ENCODE data around the gene CDX1. TPM values are rescaled to one million over a fixed set of nuclear protein-coding genes. Genes with fewer than 3 reads are reported as not detected.

CDX1 gene
- total and polyA plus RNA-seq, 7 donors: 0.06 to 0.08 TPM; not detected in 5

- DNase-seq (no peak), ATAC-seq (no peak)
- WGBS, 3 donors: 84 to 92% (median 85%) methylated on average over 3 of the region's 3 CpGs
- intact Hi-C loops (cut with DNase I): no loop called here
- Histone ChIP-seq H3K4me3 (no peak overlapping the region), H3K27me3 (ENCODE audit: insufficient read depth in 3 of 3, low read length in 2 of 3) (peaks cover 0 to 7% (median 0%) of the 10 kb centered on the region in 3 donors), H3K27ac (no peak overlapping the region), H3K4me1 (peaks cover 14% of the 10 kb centered on the region), H3K36me3 (ENCODE audit: insufficient read depth in 1 of 2, low read depth in 1 of 2) (no peaks in the 10 kb centered on the region), H3K9me3 (no peaks in the 10 kb centered on the region)
- TF ChIP-seq, protein P1, sequence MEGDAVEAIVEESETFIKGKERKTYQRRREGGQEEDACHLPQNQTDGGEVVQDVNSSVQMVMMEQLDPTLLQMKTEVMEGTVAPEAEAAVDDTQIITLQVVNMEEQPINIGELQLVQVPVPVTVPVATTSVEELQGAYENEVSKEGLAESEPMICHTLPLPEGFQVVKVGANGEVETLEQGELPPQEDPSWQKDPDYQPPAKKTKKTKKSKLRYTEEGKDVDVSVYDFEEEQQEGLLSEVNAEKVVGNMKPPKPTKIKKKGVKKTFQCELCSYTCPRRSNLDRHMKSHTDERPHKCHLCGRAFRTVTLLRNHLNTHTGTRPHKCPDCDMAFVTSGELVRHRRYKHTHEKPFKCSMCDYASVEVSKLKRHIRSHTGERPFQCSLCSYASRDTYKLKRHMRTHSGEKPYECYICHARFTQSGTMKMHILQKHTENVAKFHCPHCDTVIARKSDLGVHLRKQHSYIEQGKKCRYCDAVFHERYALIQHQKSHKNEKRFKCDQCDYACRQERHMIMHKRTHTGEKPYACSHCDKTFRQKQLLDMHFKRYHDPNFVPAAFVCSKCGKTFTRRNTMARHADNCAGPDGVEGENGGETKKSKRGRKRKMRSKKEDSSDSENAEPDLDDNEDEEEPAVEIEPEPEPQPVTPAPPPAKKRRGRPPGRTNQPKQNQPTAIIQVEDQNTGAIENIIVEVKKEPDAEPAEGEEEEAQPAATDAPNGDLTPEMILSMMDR (IDR thresholded peaks at IDR 0.05): no peak
These were observed 22.7 kb downstream of the CDX1 start for GRCh38 chr5:150189326-150189725.

GRCh38 chr5:150189728-150190502, 23.3 kb downstream of the CDX1 start, which contains the start of gene SLC6A7:
Gene SLC6A7, plus strand, starts transcription at chr5:150190062. Its CDS starts 266 bp downstream, at chr5:150190328.
- DNase-seq (no peak), ATAC-seq (peak in 3 of 4 donors; percentile 40 to 56 (median 45))
- TF ChIP-seq, protein P1 (IDR thresholded peaks at IDR 0.05): no peak
- no peak within 1 kb of the TSS for H3K27ac ChIP-seq
- H3K4me3 ChIP-seq: peak within 1 kb of the TSS; percentile 45
- 7 to 10% (median 7%) methylated on average over 48 to 58 of the region's 58 CpGs for WGBS, 3 donors
- no peaks in the 10 kb centered on the region for H3K36me3 ChIP-seq (ENCODE audit: insufficient read depth in 1 of 2, low read depth in 1 of 2)
- intact Hi-C loops (cut with DNase I): no loop called here
- H3K9me3 ChIP-seq: no peaks in the 10 kb centered on the region
- peaks cover 14% of the 10 kb centered on the region for H3K4me1 ChIP-seq
- H3K27me3 ChIP-seq (ENCODE audit: insufficient read depth in 3 of 3, low read length in 2 of 3): peaks cover 0 to 7% (median 0%) of the 10 kb centered on the region in 3 donors

- TF ChIP-seq, protein P1 (IDR thresholded peaks at IDR 0.05): no peak
- DNase-seq (no peak), ATAC-seq (peak in 1 of 4 donors; percentile 14)
- Histone ChIP-seq H3K9me3 (no peaks in the 10 kb centered on the region), H3K4me3 (no peak overlapping the region), H3K27ac (no peak overlapping the region), H3K27me3 (ENCODE audit: insufficient read depth in 3 of 3, low read length in 2 of 3) (peaks cover 0 to 7% (median 0%) of the 10 kb centered on the region in 3 donors), H3K4me1 (peaks cover 14% of the 10 kb centered on the region), H3K36me3 (ENCODE audit: insufficient read depth in 1 of 2, low read depth in 1 of 2) (no peaks in the 10 kb centered on the region)
- intact Hi-C loops (cut with DNase I): no loop called here
- 46 to 59% (median 57%) methylated on average over 14 to 16 of the region's 16 CpGs for WGBS, 3 donors
These were observed 24.0 kb downstream of the CDX1 start for GRCh38 chr5:150190503-150190979.

DNA sequence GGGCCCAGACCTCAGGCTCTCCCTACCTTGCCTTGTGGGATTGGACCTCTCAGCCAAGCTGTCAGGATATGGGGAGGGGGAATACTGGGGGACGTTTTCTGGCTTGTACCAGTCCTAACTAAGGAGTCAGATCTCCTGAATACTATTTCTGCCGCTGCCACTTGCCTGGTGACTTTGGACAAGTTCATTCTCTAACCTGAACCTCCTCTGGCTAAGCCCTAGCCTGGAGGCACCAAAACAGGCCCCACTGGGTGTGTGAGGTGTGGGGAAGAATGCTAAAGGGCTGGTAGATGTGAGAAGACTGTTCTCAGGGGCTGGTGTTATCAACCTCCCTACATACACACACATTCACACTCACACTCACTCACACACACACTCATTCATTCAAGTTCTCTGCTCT, 24.4 kb downstream of the CDX1 start:
- Histone ChIP-seq H3K4me3 (no peak overlapping the region), H3K4me1 (peaks cover 14% of the 10 kb centered on the region), H3K9me3 (no peaks in the 10 kb centered on the region), H3K36me3 (ENCODE audit: insufficient read depth in 1 of 2, low read depth in 1 of 2) (no peaks in the 10 kb centered on the region), H3K27me3 (ENCODE audit: insufficient read depth in 3 of 3, low read length in 2 of 3) (peaks cover 0 to 7% (median 0%) of the 10 kb centered on the region in 3 donors), H3K27ac (no peak overlapping the region)
- 58 to 69% (median 60%) methylated on average over 2 of the region's 2 CpGs for WGBS, 3 donors
- intact Hi-C loops (cut with DNase I): no loop called here
- TF ChIP-seq, protein P1 (IDR thresholded peaks at IDR 0.05): no peak
- DNase-seq (no peak), ATAC-seq (no peak)
